Middle frontal gyrus (tissue), 1 donor: ENCODE measurements around the gene AHSP.
"Not testable (repeated sequence)": the region's sequence is repeated elsewhere in the genome, so short reads cannot be mapped to it uniquely, and the experiment has no call there.

Source experiments
- DNase-seq: peaks from one replicate; pipeline ENCODE4 v3.0.0-alpha.2; 2015; ENCODE audit warnings: low spot score; ENCODE audit errors: extremely low spot score

Gene AHSP

DNA sequence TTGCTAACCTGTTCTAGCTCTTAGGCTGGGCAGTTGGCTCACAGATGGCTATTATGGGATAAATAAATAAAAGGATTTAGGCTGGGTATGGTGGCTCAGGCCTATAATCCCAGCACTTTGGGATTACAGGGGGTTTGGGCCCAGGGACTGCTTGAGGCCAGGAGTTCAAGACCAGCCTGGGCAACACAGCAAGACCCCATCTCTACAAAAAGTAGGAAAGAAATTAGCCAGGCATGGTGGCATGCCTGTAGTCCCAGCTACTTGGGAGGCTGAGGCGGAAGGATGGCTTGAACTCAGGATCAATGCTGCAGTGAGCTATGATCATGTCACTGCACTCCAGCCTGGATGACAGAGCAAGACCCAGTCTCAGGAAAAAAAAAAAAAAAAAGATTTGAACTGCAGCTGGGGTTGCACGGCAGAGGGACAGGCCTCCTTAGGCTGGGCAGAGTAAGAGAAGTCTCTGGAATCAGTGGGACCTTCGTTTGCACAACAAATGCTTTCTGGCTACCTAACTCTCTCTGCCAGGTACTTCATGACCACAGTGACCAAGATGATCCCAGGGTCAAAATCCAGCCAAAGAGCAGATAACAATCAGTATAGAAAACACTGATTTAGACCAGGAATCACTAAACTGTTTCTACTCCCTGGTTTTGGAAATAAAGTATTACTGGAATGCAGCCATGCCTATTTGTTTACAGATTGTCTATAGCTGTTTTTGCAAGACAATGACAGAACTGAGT is 26.3 kb upstream of the AHSP start:
- DNase-seq, result no peak

- no peak for DNase-seq
Measured at GRCh38 chr16:31501966-31502348, 25.7 kb upstream of the AHSP start.

- DNase-seq, result no peak
Measured at GRCh38 chr16:31502981-31503380, 24.7 kb upstream of the AHSP start.

- not testable (repeated sequence) for DNase-seq
Measured at GRCh38 chr16:31503555-31503954, 24.1 kb upstream of the AHSP start.

GRCh38 chr16:31504159-31504558 is 23.5 kb upstream of the AHSP start:
- no peak for DNase-seq

DNA sequence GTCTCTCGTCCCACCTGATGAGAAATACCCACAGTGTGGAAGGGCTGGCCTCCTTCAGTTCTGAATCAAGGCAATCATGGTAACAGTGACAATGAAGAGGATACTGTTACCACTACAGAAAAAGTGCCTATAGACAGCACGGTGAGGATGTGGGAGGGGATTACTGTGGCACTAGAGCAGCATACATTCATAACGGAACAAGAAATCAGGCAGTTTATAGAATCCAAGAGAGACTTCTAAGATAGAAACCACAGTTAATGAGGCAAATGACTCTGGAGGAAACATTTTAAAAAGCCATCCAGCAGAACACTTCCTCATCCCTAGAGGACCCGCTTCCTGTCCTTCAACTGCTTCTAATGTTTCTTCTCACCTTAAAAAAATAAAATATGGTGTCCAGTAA is 22.2 kb upstream of the AHSP start:
- DNase-seq, result no peak

GRCh38 chr16:31507617-31507928 is 20.1 kb upstream of the AHSP start:
- DNase-seq, result no peak

DNA sequence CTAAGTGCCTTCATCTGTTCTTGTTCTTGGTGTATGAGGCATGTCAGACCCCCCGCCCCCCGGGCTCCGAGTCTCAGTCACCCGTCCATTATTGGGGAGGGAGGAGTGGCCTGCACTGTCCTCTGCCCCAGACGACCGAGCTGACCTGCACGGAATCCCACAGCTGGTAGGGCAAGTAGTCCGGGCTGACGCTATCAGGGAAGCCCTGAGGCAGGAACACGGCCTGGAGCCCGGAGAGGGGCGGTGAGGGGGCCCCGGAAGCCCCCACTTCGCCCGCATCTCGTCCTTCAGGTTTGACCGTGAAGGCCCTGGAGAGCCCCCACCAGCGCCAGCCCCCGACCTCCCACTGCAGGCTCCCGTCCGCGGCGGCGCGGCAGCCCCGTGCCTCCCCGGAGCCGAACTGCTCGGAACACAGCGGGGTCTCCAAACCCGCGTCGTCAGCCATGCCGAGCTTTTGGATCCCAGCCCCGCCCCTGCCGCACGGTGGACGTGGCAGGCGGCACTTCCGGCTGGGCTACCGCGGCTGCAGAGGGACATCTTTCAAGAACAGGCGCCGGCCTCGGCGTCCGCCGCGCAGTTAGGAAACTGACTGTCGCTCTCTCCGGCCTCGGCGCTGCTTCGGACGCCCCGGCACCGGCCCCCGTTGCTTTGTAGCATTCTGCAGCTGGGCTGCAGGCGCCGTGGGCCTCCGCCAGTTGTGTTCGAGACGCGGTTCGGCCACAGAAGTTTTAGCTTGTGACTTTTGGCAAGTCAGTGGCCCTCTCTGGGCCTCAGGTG is 19.6 kb upstream of the AHSP start, which contains the start of gene RUSF1:
TSS of gene RUSF1 (minus strand) at position 463 of the 777 bp plus-strand sequence. CDS start at position 445, 18 bp downstream.
- peak; percentile 84 for DNase-seq

DNA sequence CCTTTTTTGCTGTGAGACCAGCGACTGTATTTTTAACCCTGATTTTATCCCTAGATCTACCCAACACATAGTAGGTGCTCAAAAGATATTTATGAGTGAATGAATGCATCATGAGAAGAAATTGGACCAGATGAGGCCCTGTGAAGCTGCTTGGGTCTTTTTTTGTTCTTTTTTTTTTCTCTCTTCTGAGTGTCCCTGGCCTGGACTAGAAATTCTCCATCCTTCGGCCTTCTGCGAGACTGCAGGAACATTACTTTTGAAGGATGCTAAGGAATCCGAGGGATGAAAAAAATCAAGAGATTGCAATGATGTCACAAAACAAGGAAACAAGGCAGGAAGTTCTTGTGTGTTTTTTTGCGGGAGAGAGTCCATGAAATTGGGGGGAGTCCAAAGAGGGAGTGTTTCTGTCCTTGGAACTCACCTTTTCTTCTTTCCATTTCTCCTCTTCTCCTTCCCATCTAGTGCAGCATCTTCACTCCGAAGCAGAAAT is 18.9 kb upstream of the AHSP start:
- no peak for DNase-seq

DNA sequence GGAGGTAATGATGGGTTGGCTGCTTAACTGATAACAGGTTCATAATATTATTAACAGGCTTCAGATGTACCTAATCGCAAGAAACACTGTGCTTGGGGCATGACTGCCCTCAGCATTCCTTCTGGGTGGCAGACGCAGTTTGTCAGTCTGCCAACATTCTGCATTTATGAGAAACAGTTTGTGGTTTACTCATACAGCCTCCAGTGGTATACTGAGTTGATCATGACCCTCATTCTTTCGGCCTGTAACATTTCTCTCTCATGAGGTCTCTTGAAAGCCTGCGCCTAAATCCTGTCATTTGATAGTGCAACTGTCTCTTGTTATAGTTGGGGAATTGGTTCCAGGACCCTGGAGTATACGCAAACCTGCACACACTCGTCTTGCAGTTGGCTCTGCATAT is 14.6 kb upstream of the AHSP start:
- DNase-seq, result no peak

DNA sequence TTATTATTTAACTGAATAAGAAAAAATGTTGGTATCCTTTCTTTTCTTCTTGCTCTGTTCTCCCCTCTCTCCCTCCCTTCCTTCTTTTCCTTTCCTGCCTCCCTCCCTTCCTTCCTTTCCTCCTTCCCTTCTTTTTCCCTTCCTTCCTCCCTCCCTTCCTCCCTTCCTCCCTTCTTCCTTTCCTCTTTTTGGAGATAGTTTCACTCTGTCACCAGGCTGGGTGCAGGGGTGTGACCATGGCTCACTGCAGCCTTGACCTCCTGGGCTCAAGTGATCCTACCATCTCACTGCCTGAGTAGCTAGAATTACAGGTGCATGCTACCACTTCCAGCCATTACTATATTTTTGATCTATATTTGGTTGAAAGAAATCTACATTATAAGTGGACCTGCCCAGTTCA is 13.8 kb upstream of the AHSP start:
- no peak for DNase-seq

DNA sequence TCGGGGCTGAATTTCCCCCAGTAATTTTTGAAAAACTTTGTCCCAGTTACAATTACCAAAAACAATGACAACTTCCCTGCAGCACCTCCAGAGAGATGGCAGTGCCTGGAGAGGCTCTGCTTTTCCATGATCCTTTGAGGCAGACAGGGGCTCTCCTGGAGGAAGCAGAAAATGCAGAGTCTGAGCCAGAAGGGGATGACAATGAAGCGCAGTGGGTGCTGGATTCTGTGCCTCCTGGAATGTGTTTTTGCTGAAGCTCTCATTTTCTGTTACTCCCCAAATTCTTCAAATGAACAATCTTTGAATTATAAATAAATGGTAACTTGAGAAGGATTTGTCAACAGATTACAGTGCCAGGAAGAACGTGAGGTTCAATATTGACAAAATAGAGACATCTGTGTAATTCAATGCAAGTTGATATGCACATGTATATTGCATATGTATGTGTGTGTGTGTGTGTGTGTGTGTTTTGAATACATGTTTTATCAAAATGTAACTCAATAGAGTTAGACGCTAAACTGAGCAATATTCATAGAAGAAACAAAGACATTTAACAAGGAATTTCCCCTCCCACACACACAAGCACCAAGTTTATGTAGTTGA is 9.8 kb upstream of the AHSP start:
- no peak for DNase-seq

DNA sequence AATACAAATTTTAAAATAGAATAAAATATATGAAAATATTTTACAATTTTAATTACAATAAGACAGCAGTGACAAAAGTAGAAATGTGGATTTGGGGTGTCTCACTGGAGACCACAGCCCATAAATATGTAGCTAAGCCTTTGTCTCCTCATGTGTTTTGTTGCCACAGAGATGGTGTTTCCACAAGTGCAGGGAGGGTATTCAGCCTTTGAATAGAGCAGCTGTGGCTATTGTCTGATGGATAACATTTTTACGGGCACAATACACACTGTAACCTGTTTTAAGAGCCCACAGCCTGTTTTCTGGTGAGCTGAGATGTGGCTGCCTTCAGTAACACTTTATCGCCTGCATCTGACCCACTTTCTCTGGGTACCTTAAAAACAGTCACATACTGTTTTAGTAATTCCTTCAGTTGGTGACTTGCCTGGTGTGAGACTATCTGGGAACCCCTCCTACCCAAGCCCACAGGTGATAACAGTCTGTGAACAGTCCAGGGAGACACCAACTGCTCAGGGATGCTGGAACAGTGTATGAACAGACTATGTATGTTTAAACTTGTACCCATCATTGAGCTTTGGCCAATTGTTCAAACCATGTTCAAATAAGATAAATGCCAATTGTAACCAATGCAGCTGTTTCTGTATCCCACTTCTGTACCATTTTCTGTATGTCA is 7.8 kb upstream of the AHSP start:
- no peak for DNase-seq

- no peak for DNase-seq
Measured at GRCh38 chr16:31521368-31521767, 6.3 kb upstream of the AHSP start.

DNA sequence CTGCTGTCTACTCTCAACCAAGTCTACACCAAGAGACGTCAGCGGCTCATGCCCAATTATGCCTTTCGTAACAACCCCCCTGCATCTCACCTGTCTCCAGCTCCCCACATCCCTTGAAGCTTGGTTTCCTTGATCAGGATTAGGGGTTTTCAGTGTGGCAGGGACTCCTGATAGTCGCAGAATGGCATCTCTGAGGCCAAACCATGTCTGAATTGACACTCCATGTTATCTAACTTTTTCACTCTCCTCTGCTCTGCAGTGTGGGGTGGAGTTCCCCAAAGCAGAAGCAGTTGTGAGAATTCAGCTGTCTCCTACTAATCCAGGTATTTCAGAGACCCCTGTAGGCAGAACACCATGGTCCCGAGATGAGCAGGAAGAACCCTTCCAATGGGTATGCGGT is 5.6 kb upstream of the AHSP start:
- no peak for DNase-seq

- not testable (repeated sequence) for DNase-seq
Measured at GRCh38 chr16:31523768-31524167, 3.9 kb upstream of the AHSP start.

GRCh38 chr16:31525113-31525512 is 2.6 kb upstream of the AHSP start:
- DNase-seq, result no peak

DNA sequence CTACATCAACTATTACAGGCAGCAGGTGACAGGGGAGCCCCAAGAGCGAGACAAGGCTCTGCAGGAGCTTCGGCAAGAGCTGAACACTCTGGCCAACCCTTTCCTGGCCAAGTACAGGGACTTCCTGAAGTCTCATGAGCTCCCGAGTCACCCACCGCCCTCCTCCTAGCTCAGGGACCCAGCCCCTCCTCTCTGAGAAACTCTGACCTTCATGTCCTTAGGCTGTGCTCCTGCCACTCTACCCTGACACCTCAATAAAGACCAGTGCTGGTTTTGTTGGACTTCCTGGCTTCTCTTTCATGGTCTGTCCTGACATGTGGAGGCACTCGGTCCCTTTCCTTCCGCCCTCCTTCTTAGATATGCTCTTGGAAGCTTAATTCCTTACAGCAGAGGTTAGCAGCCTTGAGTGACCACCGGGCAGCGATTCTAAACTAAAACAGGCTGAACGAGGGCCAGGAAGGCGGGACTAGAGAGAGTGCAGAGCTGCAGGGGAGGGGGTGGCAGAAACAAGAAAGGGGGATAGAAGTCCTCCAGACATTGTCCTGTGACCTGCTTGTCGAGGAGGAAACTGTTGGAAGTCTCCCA is 915 bp downstream of the AHSP start:
- DNase-seq, result no peak

GRCh38 chr16:31529108-31529936 is 1.6 kb downstream of the AHSP start:
- no peak for DNase-seq

- no peak for DNase-seq
Measured at GRCh38 chr16:31529937-31530312, 2.2 kb downstream of the AHSP start.

DNA sequence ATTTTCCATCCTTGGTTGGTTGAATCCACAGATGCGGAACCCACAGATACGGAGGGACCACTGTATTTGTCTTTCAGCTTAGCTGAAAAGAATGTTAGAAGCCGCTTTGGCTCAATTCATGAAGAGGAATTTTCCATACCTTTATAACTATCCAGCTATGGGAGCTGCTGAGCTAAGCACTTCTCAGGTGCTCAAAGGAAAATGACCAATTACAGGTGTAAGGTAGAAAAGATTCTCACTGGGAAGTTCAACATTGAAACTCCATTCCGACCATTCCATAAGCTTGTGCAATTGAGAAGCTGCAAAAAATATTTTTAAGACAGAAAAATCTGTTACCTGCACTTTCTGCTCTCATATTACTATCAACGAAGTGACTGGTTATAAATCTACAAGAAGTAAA is 2.7 kb downstream of the AHSP start:
- DNase-seq, result no peak
